IPS DF 6.9 (cell line): ENCODE data around the gene MRPL37.

Source experiments
- DNase-seq: peaks from one replicate; pipeline ENCODE4 v3.0.0-alpha.2; 2013; ENCODE audit warnings: low read depth, low spot score
- H3K27ac ChIP-seq: one replicate; pipeline ENCODE4 v1.5.1; 2013; ENCODE audit warnings: low read length, control low read depth
- H3K27me3 ChIP-seq: 2 replicates; pipeline ENCODE4 v1.6.1; 2013; ENCODE audit warnings: mild to moderate bottlenecking, low read length; ENCODE audit not compliant: control insufficient read depth, insufficient read depth
- H3K36me3 ChIP-seq: 2 replicates; pipeline ENCODE4 v1.6.1; 2013; ENCODE audit warnings: low read length; ENCODE audit not compliant: control insufficient read depth, insufficient read depth
- H3K4me1 ChIP-seq: 2 replicates; pipeline ENCODE4 v1.6.1; 2013; ENCODE audit warnings: low read length; ENCODE audit not compliant: control insufficient read depth, insufficient read depth
- H3K4me3 ChIP-seq: 2 replicates; pipeline ENCODE4 v1.5.1; 2013; ENCODE audit warnings: mild to moderate bottlenecking, low read length
- H3K9me3 ChIP-seq: 2 replicates; pipeline ENCODE4 v1.6.1; 2013; ENCODE audit warnings: low read length, inconsistent platforms; ENCODE audit not compliant: control insufficient read depth, insufficient read depth
- WGBS: extraction: QIAGEN DNeasy Blood & Tissue Kit; methylation state at CpG from one replicate; pipeline ENCODE4 v1.1.7; 2013; ENCODE audit warnings: mixed read lengths, missing lambda C conversion rate; ENCODE audit not compliant: insufficient read length, insufficient coverage; 5-methylcytosine and 5-hydroxymethylcytosine counted together

MRPL37 gene

GRCh38 chr1:54219688-54220003, 19.7 kb downstream of the MRPL37 start:
- Histone ChIP-seq H3K9me3 (no peaks in the 10 kb centered on the region), H3K4me3 (no peak overlapping the region), H3K27ac (no peak overlapping the region), H3K36me3 (peaks cover 40% of the 10 kb centered on the region), H3K27me3 (no peaks in the 10 kb centered on the region), H3K4me1 (no peaks in the 10 kb centered on the region)
- no CpG with 5 or more reads among the region's 3 CpGs for WGBS
- no peak for DNase-seq

GRCh38 chr1:54220004-54220811, 20.2 kb downstream of the MRPL37 start:
- H3K9me3 ChIP-seq = no peaks in the 10 kb centered on the region
- DNase-seq = no peak
- no CpG with 5 or more reads among the region's 18 CpGs for WGBS
- no peak overlapping the region for H3K27ac ChIP-seq
- H3K36me3 ChIP-seq = peaks cover 35% of the 10 kb centered on the region
- H3K4me3 ChIP-seq = no peak overlapping the region
- H3K4me1 ChIP-seq = no peaks in the 10 kb centered on the region
- no peaks in the 10 kb centered on the region for H3K27me3 ChIP-seq

GRCh38 chr1:54221113-54221834, 21.3 kb downstream of the MRPL37 start:
- Histone ChIP-seq H3K27ac (no peak overlapping the region), H3K9me3 (no peaks in the 10 kb centered on the region), H3K4me1 (no peaks in the 10 kb centered on the region), H3K36me3 (peaks cover 26% of the 10 kb centered on the region), H3K4me3 (no peak overlapping the region), H3K27me3 (no peaks in the 10 kb centered on the region)
- no peak for DNase-seq
- no CpG with 5 or more reads among the region's 12 CpGs for WGBS

GRCh38 chr1:54221867-54222484, 22.0 kb downstream of the MRPL37 start:
- Histone ChIP-seq H3K27ac (no peak overlapping the region), H3K36me3 (peaks cover 19% of the 10 kb centered on the region), H3K4me3 (no peak overlapping the region), H3K9me3 (no peaks in the 10 kb centered on the region), H3K4me1 (no peaks in the 10 kb centered on the region), H3K27me3 (no peaks in the 10 kb centered on the region)
- no CpG with 5 or more reads among the region's 7 CpGs for WGBS
- DNase-seq = no peak

- no peak overlapping the region for H3K4me3 ChIP-seq
- no peak for DNase-seq
- no peaks in the 10 kb centered on the region for H3K27me3 ChIP-seq
- no CpG with 5 or more reads among the region's 6 CpGs for WGBS
- peaks cover 12% of the 10 kb centered on the region for H3K36me3 ChIP-seq
- H3K27ac ChIP-seq = no peak overlapping the region
- H3K4me1 ChIP-seq = no peaks in the 10 kb centered on the region; the same call in 1 of the 2 replicates
- H3K9me3 ChIP-seq = no peaks in the 10 kb centered on the region
Observed at GRCh38 chr1:54222711-54223110, 22.7 kb downstream of the MRPL37 start.

- Histone ChIP-seq H3K36me3 (peaks cover 8% of the 10 kb centered on the region), H3K9me3 (no peaks in the 10 kb centered on the region), H3K27me3 (no peaks in the 10 kb centered on the region), H3K27ac (no peak overlapping the region), H3K4me1 (peaks cover 1% of the 10 kb centered on the region), H3K4me3 (no peak overlapping the region)
- no CpG with 5 or more reads among the region's 16 CpGs for WGBS
- DNase-seq = no peak
Observed at GRCh38 chr1:54223441-54224202, 23.7 kb downstream of the MRPL37 start.

- no peak overlapping the region for H3K4me3 ChIP-seq
- peaks cover 4% of the 10 kb centered on the region; the same call in 1 of the 2 replicates for H3K36me3 ChIP-seq
- H3K9me3 ChIP-seq = no peaks in the 10 kb centered on the region
- DNase-seq = no peak
- H3K27me3 ChIP-seq = no peaks in the 10 kb centered on the region
- no peak overlapping the region for H3K27ac ChIP-seq
- H3K4me1 ChIP-seq = peaks cover 1% of the 10 kb centered on the region
- no CpG with 5 or more reads among the region's 6 CpGs for WGBS
Observed at GRCh38 chr1:54224233-54224632, 24.3 kb downstream of the MRPL37 start.

- WGBS = 100% methylated on average over 2 of the region's 6 CpGs
- H3K36me3 ChIP-seq = 0 out of 2 replicates have a peak, but pooled peaks cover 3% of the 10 kb centered on the region
- H3K9me3 ChIP-seq = no peaks in the 10 kb centered on the region
- peaks cover 1% of the 10 kb centered on the region for H3K4me1 ChIP-seq
- H3K27me3 ChIP-seq = no peaks in the 10 kb centered on the region
- no peak overlapping the region for H3K27ac ChIP-seq
- no peak overlapping the region for H3K4me3 ChIP-seq
- no peak for DNase-seq
Observed at GRCh38 chr1:54225378-54225777, 25.4 kb downstream of the MRPL37 start.

- DNase-seq = no peak
- H3K27me3 ChIP-seq = no peaks in the 10 kb centered on the region
- H3K27ac ChIP-seq = no peak overlapping the region
- peaks cover 1% of the 10 kb centered on the region for H3K4me1 ChIP-seq
- 0 out of 2 replicates have a peak, but pooled peaks cover 3% of the 10 kb centered on the region for H3K36me3 ChIP-seq
- H3K9me3 ChIP-seq = no peaks in the 10 kb centered on the region
- H3K4me3 ChIP-seq = no peak overlapping the region
- WGBS = no CpG with 5 or more reads among the region's 20 CpGs
Observed at GRCh38 chr1:54225986-54226559, 26.1 kb downstream of the MRPL37 start.
